ENCODE measurements around the gene RAG2.

The RAG2 gene

DNA sequence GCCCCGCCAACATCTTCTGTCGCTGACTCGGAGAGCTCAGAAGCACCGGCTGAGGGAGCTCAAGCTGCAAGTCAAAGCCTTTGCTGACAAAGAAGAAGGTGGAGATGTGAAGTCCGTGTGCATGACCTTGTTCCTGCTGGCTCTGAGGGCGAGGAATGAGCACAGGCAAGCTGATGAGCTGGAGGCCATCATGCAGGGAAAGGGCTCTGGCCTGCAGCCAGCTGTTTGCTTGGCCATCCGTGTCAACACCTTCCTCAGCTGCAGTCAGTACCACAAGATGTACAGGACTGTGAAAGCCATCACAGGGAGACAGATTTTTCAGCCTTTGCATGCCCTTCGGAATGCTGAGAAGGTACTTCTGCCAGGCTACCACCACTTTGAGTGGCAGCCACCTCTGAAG, 23.6 kb downstream of the RAG2 start:
- ATAC-seq: no peak
- TF ChIP-seq GLIS3 (CRISPR knock-in tag; IDR thresholded peaks at IDR 0.05): no peak
- TF ChIP-seq, protein P1, sequence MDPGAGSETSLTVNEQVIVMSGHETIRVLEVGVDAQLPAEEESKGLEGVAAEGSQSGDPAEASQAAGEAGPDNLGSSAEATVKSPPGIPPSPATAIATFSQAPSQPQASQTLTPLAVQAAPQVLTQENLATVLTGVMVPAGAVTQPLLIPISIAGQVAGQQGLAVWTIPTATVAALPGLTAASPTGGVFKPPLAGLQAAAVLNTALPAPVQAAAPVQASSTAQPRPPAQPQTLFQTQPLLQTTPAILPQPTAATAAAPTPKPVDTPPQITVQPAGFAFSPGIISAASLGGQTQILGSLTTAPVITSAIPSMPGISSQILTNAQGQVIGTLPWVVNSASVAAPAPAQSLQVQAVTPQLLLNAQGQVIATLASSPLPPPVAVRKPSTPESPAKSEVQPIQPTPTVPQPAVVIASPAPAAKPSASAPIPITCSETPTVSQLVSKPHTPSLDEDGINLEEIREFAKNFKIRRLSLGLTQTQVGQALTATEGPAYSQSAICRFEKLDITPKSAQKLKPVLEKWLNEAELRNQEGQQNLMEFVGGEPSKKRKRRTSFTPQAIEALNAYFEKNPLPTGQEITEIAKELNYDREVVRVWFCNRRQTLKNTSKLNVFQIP (CRISPR knock-in tag; IDR thresholded peaks at IDR 0.05; ENCODE audit: borderline replicate concordance, low read depth): no peak
- TF ChIP-seq, protein P2, sequence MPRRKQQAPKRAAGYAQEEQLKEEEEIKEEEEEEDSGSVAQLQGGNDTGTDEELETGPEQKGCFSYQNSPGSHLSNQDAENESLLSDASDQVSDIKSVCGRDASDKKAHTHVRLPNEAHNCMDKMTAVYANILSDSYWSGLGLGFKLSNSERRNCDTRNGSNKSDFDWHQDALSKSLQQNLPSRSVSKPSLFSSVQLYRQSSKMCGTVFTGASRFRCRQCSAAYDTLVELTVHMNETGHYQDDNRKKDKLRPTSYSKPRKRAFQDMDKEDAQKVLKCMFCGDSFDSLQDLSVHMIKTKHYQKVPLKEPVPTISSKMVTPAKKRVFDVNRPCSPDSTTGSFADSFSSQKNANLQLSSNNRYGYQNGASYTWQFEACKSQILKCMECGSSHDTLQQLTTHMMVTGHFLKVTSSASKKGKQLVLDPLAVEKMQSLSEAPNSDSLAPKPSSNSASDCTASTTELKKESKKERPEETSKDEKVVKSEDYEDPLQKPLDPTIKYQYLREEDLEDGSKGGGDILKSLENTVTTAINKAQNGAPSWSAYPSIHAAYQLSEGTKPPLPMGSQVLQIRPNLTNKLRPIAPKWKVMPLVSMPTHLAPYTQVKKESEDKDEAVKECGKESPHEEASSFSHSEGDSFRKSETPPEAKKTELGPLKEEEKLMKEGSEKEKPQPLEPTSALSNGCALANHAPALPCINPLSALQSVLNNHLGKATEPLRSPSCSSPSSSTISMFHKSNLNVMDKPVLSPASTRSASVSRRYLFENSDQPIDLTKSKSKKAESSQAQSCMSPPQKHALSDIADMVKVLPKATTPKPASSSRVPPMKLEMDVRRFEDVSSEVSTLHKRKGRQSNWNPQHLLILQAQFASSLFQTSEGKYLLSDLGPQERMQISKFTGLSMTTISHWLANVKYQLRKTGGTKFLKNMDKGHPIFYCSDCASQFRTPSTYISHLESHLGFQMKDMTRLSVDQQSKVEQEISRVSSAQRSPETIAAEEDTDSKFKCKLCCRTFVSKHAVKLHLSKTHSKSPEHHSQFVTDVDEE (CRISPR knock-in tag; IDR thresholded peaks at IDR 0.05): no peak
- no peak for TF ChIP-seq ISL1 (CRISPR knock-in tag; IDR thresholded peaks at IDR 0.05)
- TF ChIP-seq, protein P3, sequence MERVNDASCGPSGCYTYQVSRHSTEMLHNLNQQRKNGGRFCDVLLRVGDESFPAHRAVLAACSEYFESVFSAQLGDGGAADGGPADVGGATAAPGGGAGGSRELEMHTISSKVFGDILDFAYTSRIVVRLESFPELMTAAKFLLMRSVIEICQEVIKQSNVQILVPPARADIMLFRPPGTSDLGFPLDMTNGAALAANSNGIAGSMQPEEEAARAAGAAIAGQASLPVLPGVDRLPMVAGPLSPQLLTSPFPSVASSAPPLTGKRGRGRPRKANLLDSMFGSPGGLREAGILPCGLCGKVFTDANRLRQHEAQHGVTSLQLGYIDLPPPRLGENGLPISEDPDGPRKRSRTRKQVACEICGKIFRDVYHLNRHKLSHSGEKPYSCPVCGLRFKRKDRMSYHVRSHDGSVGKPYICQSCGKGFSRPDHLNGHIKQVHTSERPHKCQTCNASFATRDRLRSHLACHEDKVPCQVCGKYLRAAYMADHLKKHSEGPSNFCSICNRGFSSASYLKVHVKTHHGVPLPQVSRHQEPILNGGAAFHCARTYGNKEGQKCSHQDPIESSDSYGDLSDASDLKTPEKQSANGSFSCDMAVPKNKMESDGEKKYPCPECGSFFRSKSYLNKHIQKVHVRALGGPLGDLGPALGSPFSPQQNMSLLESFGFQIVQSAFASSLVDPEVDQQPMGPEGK (CRISPR knock-in tag; IDR thresholded peaks at IDR 0.05; ENCODE audit: borderline replicate concordance): no peak
- no peak for TF ChIP-seq ZC3H10 (CRISPR knock-in tag; IDR thresholded peaks at IDR 0.05)
- TF ChIP-seq, protein P4, sequence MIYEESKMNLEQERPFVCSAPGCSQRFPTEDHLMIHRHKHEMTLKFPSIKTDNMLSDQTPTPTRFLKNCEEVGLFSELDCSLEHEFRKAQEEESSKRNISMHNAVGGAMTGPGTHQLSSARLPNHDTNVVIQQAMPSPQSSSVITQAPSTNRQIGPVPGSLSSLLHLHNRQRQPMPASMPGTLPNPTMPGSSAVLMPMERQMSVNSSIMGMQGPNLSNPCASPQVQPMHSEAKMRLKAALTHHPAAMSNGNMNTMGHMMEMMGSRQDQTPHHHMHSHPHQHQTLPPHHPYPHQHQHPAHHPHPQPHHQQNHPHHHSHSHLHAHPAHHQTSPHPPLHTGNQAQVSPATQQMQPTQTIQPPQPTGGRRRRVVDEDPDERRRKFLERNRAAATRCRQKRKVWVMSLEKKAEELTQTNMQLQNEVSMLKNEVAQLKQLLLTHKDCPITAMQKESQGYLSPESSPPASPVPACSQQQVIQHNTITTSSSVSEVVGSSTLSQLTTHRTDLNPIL (CRISPR knock-in tag; IDR thresholded peaks at IDR 0.05; ENCODE audit: low read depth): no peak
- TF ChIP-seq ZNF70 (CRISPR knock-in tag; IDR thresholded peaks at IDR 0.05): no peak
- TF ChIP-seq CSDC2 (CRISPR knock-in tag; IDR thresholded peaks at IDR 0.05): no peak
- no peak for TF ChIP-seq TCF4 (CRISPR knock-in tag; IDR thresholded peaks at IDR 0.05; ENCODE audit: borderline replicate concordance)
- TF ChIP-seq BACH2 (CRISPR knock-in tag; IDR thresholded peaks at IDR 0.05; ENCODE audit: borderline replicate concordance): no peak
- no peak for TF ChIP-seq ZNF565 (CRISPR knock-in tag; conservative IDR thresholded peaks at IDR 0.05; ENCODE audit: low read depth)
- no peak for TF ChIP-seq RARB (CRISPR knock-in tag; IDR thresholded peaks at IDR 0.05)
- no peak for TF ChIP-seq ESRRG (CRISPR knock-in tag; IDR thresholded peaks at IDR 0.05)
- TF ChIP-seq, protein P5, sequence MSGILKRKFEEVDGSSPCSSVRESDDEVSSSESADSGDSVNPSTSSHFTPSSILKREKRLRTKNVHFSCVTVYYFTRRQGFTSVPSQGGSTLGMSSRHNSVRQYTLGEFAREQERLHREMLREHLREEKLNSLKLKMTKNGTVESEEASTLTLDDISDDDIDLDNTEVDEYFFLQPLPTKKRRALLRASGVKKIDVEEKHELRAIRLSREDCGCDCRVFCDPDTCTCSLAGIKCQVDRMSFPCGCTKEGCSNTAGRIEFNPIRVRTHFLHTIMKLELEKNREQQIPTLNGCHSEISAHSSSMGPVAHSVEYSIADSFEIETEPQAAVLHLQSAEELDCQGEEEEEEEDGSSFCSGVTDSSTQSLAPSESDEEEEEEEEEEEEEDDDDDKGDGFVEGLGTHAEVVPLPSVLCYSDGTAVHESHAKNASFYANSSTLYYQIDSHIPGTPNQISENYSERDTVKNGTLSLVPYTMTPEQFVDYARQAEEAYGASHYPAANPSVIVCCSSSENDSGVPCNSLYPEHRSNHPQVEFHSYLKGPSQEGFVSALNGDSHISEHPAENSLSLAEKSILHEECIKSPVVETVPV (CRISPR knock-in tag; IDR thresholded peaks at IDR 0.05): no peak
- TF ChIP-seq ZFP30 (CRISPR knock-in tag; IDR thresholded peaks at IDR 0.05): no peak
- TF ChIP-seq SNAI2 (CRISPR knock-in tag; IDR thresholded peaks at IDR 0.05): no peak
- TF ChIP-seq TOX (CRISPR knock-in tag; IDR thresholded peaks at IDR 0.05; ENCODE audit: borderline replicate concordance): no peak
- no peak for TF ChIP-seq ZNF8 (CRISPR knock-in tag; IDR thresholded peaks at IDR 0.05)
- TF ChIP-seq OSR1 (CRISPR knock-in tag; IDR thresholded peaks at IDR 0.05): no peak

DNA sequence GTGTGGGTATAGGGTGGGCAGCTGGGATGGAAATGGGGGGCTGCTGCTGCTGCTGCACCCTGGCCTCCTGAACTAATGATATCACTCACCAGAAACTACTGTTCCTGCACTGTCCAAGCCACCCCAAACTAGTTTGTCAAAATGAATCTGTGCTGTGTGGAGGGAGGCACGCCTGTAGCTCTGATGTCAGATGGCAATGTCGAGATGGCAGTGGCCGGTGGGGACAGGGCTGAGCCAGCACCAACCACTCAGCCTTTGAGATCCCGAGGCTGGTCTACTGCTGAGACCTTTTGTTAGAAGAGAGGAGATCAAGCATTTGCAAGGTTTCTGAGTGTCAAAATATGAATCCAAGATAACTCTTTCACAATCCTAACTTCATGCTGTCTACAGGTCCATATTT, 28.9 kb downstream of the RAG2 start:
- TF ChIP-seq OSR1 (CRISPR knock-in tag; IDR thresholded peaks at IDR 0.05): no peak
- TF ChIP-seq ZC3H10 (CRISPR knock-in tag; IDR thresholded peaks at IDR 0.05): no peak
- TF ChIP-seq, protein P2 (CRISPR knock-in tag; IDR thresholded peaks at IDR 0.05): no peak
- TF ChIP-seq, protein P3 (CRISPR knock-in tag; IDR thresholded peaks at IDR 0.05; ENCODE audit: borderline replicate concordance): no peak
- TF ChIP-seq CSDC2 (CRISPR knock-in tag; IDR thresholded peaks at IDR 0.05): no peak
- TF ChIP-seq ESRRG (CRISPR knock-in tag; IDR thresholded peaks at IDR 0.05): no peak
- TF ChIP-seq ISL1 (CRISPR knock-in tag; IDR thresholded peaks at IDR 0.05): no peak
- TF ChIP-seq ZFP3 (CRISPR knock-in tag; IDR thresholded peaks at IDR 0.05): no peak
- no peak for ATAC-seq
